ENCODE measurements around the gene SORCS2.

Gene SORCS2

DNA sequence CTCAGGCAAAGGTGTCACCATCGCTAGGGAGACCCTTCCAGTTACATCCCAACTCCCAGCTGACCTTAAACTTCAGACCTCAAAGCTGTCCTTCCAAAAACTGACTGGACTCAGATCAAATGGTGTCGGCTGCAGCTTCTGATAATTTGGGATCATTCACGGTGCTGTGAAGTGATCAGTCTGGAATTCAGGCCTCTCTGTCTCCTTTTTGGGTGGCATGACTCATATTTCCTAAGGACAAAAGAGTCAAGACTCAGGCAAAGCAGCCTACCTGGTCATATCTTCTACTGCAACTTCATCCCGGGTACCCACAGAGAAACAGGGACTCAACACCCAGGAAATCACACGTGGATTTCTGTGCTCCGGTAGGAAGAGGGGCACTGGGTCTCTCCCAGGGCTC lies 87.6 kb downstream of the SORCS2 start:
- no peak overlapping the region for H3K4me3 ChIP-seq (ENCODE audit: low read depth, low read length)
- TF ChIP-seq, protein P1, sequence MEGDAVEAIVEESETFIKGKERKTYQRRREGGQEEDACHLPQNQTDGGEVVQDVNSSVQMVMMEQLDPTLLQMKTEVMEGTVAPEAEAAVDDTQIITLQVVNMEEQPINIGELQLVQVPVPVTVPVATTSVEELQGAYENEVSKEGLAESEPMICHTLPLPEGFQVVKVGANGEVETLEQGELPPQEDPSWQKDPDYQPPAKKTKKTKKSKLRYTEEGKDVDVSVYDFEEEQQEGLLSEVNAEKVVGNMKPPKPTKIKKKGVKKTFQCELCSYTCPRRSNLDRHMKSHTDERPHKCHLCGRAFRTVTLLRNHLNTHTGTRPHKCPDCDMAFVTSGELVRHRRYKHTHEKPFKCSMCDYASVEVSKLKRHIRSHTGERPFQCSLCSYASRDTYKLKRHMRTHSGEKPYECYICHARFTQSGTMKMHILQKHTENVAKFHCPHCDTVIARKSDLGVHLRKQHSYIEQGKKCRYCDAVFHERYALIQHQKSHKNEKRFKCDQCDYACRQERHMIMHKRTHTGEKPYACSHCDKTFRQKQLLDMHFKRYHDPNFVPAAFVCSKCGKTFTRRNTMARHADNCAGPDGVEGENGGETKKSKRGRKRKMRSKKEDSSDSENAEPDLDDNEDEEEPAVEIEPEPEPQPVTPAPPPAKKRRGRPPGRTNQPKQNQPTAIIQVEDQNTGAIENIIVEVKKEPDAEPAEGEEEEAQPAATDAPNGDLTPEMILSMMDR (IDR thresholded peaks at IDR 0.05; ENCODE audit: low read depth, low read length): no peak

DNA sequence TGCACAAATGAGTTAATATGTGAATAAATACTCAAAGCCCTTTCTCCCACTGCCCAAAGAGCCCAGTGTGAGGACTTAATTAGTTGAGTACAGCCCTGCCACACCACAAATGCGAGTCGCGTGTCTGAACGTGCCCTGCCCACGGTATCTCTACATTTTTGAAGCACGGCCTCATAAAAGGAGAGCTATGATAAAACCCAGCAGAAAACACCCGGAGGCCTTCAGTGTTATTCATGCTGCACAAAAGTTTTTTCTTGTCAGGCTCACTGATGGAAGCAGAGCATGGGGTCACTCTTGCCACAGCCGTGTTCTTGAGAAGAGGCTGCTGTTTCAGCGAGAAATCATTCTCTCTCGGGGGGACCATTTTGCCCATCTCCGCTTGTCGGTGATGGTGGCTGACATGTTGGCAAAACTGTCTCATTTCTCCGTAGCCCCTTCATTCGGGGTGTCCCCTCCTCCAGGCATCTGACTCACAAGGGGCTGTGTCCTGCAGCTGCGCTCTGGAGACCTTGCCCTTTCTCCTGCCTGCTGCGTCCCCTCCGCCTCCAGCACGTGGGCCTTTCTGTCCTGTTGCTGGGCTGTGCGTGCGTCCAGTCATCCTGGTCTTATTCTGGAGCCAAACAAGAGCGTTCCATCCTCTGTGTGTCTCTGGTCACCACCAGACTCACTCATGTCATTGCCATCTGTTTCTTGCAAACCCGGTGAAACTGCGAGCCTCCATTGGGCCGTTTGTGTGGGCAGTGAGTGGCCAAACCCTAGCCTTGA lies 88.8 kb downstream of the SORCS2 start:
- H3K4me3 ChIP-seq (ENCODE audit: low read depth, low read length): no peak overlapping the region
- TF ChIP-seq, protein P1 (IDR thresholded peaks at IDR 0.05; ENCODE audit: low read depth, low read length): no peak

DNA sequence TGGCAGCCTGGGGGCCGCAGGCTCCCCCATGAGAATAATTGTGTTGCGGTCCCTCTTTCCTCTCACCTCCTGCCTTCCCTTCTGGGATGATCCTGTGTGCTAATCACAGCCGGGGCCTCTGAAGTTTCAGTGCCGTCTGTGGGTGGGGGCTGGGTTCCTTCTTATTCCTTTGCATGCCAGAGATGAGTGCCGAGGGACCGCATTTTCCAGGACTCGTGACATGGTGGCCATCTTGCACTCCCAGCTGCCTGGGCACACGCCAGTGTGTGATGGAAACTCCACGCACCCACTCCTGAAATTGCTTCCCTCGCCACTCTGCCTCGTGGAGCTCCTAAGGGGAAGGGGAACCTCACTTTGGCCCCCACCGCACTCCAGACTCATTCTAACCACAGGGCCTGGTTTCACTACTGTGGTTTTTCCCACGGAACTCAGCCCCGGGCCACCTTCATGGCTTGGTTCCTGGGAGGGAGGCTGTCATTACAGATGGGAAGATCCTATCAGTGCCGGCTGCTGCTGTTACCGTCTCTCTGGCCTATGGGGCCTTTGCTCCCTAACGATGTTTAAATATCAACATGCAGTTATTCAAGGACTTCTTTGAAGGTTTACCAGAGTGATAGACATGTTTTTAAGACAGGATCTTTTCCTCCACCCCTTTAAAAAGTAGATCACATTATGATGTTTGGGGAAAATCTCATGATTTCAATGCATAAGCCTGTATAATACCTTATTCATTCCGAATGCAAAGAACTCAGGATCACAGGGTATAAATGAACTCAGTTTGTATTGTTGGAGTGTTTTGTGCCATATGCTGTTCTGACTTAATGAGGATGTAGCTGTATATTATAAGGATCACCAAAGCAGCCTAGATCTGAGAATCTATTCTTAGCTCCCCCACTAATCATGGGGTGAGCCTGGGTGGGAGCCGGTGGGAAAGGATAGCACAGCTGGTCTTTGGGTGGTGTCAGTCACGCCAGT lies 89.6 kb downstream of the SORCS2 start:
- TF ChIP-seq, protein P1 (IDR thresholded peaks at IDR 0.05; ENCODE audit: low read depth, low read length): no peak
- H3K4me3 ChIP-seq (ENCODE audit: low read depth, low read length): no peak overlapping the region

DNA sequence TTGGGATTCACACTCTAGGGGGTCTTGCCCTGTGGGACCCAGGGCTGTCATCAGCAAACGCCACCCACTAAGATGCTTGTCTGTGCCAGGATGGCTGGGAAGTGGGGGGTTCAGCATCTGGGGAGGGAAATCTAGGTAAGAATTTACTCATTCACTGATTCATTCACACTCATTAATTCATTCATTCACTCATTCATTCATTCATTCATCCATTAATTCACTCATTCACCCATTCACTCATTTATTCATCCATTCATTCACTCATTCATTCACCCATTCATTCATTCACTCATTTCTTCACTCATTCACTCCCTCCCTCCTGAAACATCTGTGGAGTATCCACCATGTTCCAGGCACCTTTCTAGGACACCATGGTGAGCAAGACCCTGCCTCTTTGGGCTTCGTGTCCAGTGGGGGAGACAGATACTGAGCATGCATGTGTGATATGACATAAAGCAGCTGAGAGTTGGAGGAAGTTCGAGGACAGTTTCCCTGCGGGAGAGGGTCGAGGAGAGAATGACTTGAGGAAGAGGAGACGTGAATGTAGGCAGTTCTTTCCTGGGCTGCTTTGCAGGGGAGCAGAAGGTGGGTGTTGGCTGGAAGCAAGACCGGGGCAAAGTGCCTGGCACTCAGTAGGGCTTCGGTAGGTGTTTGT lies 90.6 kb downstream of the SORCS2 start:
- H3K4me3 ChIP-seq (ENCODE audit: low read depth, low read length): no peak overlapping the region
- TF ChIP-seq, protein P1 (IDR thresholded peaks at IDR 0.05; ENCODE audit: low read depth, low read length): no peak

DNA sequence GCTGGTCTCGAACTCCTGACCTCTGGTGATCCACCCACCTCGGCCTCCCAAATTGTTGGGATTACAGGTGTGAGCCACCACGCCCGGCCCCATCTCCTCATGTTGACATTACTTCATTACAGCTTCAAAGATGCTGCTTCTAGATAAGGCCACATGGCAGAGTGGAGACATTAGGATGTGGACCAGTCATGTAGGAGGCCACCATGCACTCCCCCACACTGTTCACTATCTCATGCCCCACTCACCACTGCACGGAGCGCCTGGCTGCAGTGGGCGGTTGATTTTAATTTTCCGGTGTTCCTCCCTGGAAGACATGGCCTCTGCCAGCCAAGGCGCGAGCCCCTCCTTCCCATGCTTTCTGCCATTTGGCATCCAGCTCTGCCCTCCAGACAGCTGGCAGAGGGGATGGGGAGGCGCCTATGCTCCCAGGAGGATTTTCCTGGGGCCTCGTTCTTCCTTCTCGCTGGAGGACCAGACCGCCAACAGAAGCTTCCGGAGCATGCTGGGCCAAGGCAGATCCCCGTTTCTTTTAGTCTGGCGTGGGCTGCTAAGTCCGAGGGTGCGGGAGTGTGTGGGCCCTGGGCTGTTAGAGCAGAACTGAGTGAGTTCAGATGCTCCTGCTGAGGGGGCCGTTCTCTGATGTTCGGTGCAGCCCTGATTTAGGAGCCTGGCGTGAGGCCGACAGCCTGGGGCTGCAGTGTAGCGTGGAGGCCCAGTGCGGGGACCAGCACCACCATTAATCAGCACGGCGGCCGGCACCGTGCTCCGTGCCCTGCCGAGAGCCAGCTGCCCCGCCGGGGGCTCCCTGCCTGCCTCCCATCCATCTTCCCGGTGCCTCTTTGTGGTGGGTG lies 93.1 kb downstream of the SORCS2 start:
- H3K4me3 ChIP-seq (ENCODE audit: low read depth, low read length): no peak overlapping the region
- TF ChIP-seq, protein P1 (IDR thresholded peaks at IDR 0.05; ENCODE audit: low read depth, low read length): no peak

DNA sequence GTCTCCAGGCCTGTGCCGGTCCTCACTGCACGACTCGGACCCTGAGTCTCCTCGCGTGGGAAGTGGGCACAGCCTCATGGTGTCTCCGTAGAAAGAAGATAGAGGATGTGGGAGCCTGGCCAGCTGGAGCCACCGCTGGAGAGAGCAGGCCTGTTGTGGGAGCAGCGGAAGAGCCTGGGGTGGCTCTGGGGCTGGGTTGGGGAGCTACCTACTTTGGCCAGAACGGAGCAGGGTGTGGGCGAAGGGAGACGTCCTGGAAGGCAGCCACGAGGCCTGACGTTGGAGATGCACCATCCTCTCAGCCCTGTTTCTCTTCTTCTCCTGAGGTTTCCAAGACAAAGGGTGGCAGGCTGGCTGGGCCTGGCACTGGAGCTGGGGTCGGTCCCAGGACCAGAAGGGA lies 93.8 kb downstream of the SORCS2 start:
- TF ChIP-seq, protein P1 (IDR thresholded peaks at IDR 0.05; ENCODE audit: low read depth, low read length): no peak
- H3K4me3 ChIP-seq (ENCODE audit: low read depth, low read length): no peak overlapping the region

Measured in WI38 (cell line).